K562 (cell line): ENCODE results near the gene IPO7. TPM values are rescaled to one million over a fixed set of nuclear protein-coding genes. Genes with fewer than 3 reads are reported as not detected.

Experiments used
- BMI1 ChIP-seq: fragments of 150-350 bp; IDR thresholded peaks from 2 replicates; pipeline ENCODE4 v1.6.1; 2014; ENCODE audit warnings: low read length
- CBX3 ChIP-seq, 2 experiments: IDR thresholded peaks; 1 replicate in 1 of 2; 2 replicates in 1 of 2; pipeline ENCODE4 v1.6.1; 2012; ENCODE audit warnings: inconsistent platforms in 2 of 2, low read length in 2 of 2, borderline replicate concordance in 1 of 2, control low read depth in 1 of 2
- DDX20 ChIP-seq: fragments of 450-650 bp; IDR thresholded peaks from 2 replicates; pipeline ENCODE4 v1.6.1; 2016; ENCODE audit warnings: missing genetic modification characterization, low read depth, mild to moderate bottlenecking, missing compliant biosample characterization, moderate library complexity
- DMBX1 ChIP-seq: fragments of 250-450 bp; sonication (Bioruptor Pico); IDR thresholded peaks from 2 replicates; pipeline ENCODE4 v1.8.0; 2022; ENCODE audit warnings: inconsistent platforms, mild to moderate bottlenecking, moderate library complexity, borderline replicate concordance
- ELF2 ChIP-seq: fragments of 250-450 bp; sonication (Bioruptor Pico); IDR thresholded peaks from 2 replicates; pipeline ENCODE4 v1.5.0; 2021; ENCODE audit warnings: mild to moderate bottlenecking
- KDM4B ChIP-seq, 2 experiments: fragments of 450-650 bp in 1 of 2; sonication (generic) in 1 of 2; IDR thresholded peaks; 2 replicates each; pipeline ENCODE4 v1.6.1; 2016 to 2017; ENCODE audit warnings: borderline replicate concordance in 2 of 2, antibody characterized with exemption in 1 of 2, low read depth in 1 of 2, mild to moderate bottlenecking in 1 of 2
- NFIX ChIP-seq: fragments of 250-450 bp; sonication (Bioruptor Pico); IDR thresholded peaks from 2 replicates; pipeline ENCODE4 v1.4.0; 2020; ENCODE audit warnings: low read depth, mild to moderate bottlenecking, moderate library complexity
- PHB ChIP-seq: fragments of 250-450 bp; sonication (Bioruptor Pico); IDR thresholded peaks from 2 replicates; pipeline ENCODE4 v1.5.0; 2021
- PHF8 ChIP-seq: fragments of 200-600 bp; sonication (generic); IDR thresholded peaks from 2 replicates; pipeline ENCODE4 v1.6.1; 2012; ENCODE audit warnings: mixed run types, mild to moderate bottlenecking, inconsistent platforms, low read length, moderate library complexity, borderline replicate concordance
- POLR2A ChIP-seq: fragments of 450-650 bp; conservative IDR thresholded peaks from 2 replicates; pipeline ENCODE4 v1.6.1; 2016
- POLR2AphosphoS2 ChIP-seq: IDR thresholded peaks from 2 replicates; pipeline ENCODE4 v1.6.1; 2012; ENCODE audit warnings: low read length, improper control_type of control experiment
- POU5F1 ChIP-seq: fragments of 150-350 bp; IDR thresholded peaks from 2 replicates; pipeline ENCODE4 v1.6.1; 2014; ENCODE audit warnings: borderline replicate concordance, low read length, low read depth, mild to moderate bottlenecking; ENCODE audit not compliant: partially characterized antibody
- SIN3B ChIP-seq: fragments of 450-650 bp; IDR thresholded peaks from 2 replicates; pipeline ENCODE4 v1.6.1; 2017; ENCODE audit warnings: low read depth, mild to moderate bottlenecking, moderate library complexity
- SPI1 ChIP-seq: IDR thresholded peaks from 2 replicates; pipeline ENCODE4 v1.6.1; 2011; ENCODE audit warnings: low read depth, low read length, control low read depth, borderline replicate concordance
- SUPT5H ChIP-seq: fragments of 450-650 bp; IDR thresholded peaks from 2 replicates; pipeline ENCODE4 v1.6.1; 2016
- TAF1 ChIP-seq: IDR thresholded peaks from 2 replicates; pipeline ENCODE4 v1.6.1; 2011; ENCODE audit warnings: mild to moderate bottlenecking, low read length, moderate library complexity; ENCODE audit not compliant: insufficient read depth, control insufficient read depth, severe bottlenecking; ENCODE audit errors: extremely low read depth
- YY1 ChIP-seq, 3 experiments: IDR thresholded peaks; 2 replicates each; pipeline ENCODE4 v1.6.1; 2011; ENCODE audit warnings: low read length in 2 of 3, mild to moderate bottlenecking in 2 of 3, moderate library complexity in 2 of 3, borderline replicate concordance in 1 of 3, control low read depth in 1 of 3, low read depth in 1 of 3; ENCODE audit not compliant: insufficient read depth in 3 of 3, insufficient replicate concordance in 2 of 3, control insufficient read depth in 1 of 3, insufficient read length in 1 of 3; ENCODE audit errors: extremely low read depth in 1 of 3
- ZFX ChIP-seq: sonication (generic); formaldehyde crosslinking; IDR thresholded peaks from 2 replicates; pipeline ENCODE4 v1.8.0; 2022; ENCODE audit warnings: mild to moderate bottlenecking, missing genetic modification reagents, moderate library complexity
- ZKSCAN1 ChIP-seq: fragments of 150-350 bp; IDR thresholded peaks from 2 replicates; pipeline ENCODE4 v1.6.1; 2016; ENCODE audit warnings: low read depth, low read length
- ZNF140 ChIP-seq: fragments of 250-450 bp; sonication (Bioruptor Pico); IDR thresholded peaks from 2 replicates; pipeline ENCODE4 v1.8.0; 2021; ENCODE audit warnings: moderate library complexity, mild to moderate bottlenecking, inconsistent platforms
- ZNF197 ChIP-seq: fragments of 200-800 bp; sonication (Bioruptor generic); IDR thresholded peaks from 2 replicates; pipeline ENCODE4 v1.6.1; 2016; ENCODE audit warnings: low read depth, missing genetic modification characterization, missing compliant biosample characterization
- ZNF57 ChIP-seq: fragments of 450-650 bp; formaldehyde crosslinking; IDR thresholded peaks from 2 replicates; pipeline ENCODE4 v1.4.0; 2020; ENCODE audit warnings: mild to moderate bottlenecking, moderate library complexity
- ZNF77 ChIP-seq: fragments of 250-450 bp; sonication (Bioruptor Pico); IDR thresholded peaks from 2 replicates; pipeline ENCODE4 v1.5.0; 2020
- polyA plus RNA-seq, 8 experiments: library from polyadenylated mRNA; depleted of rRNA in 4 of 8; stranded (reverse) in 5 of 8; unstranded in 3 of 8; fragments of >200 nt; fragmentation: Nextera tagmentation in 2 of 8; fragmentation: Illumina TruSeq in 1 of 8; extraction: Ambion mirVana in 2 of 8; extraction: Trizol in 1 of 8; gene quantifications; 2 replicates each; pipeline versions ENCODE4 v1.2.1 to v1.2.3, GENCODE V29; 2011 to 2014; ENCODE audit warnings: inconsistent platforms in 1 of 8, missing spikeins in 1 of 8
- total RNA-seq, 7 experiments: library from RNA; depleted of rRNA in 6 of 7; stranded (reverse); fragments of >200 nt in 6 of 7; fragmentation: Illumina TruSeq in 2 of 7; extraction: Trizol in 2 of 7; gene quantifications; 2 replicates each; pipeline versions ENCODE4 v1.2.1 to v1.2.3, GENCODE V29; 2011 to 2021; ENCODE audit warnings: low replicate concordance in 1 of 7
- TF ChIP-seq, protein P1 (sequence below): fragments of 250-450 bp; sonication (Bioruptor Pico); IDR thresholded peaks from 2 replicates; pipeline ENCODE4 v1.9.0; 2021; ENCODE audit warnings: mild to moderate bottlenecking
- TF ChIP-seq, protein P2 (sequence below): sonication (generic); formaldehyde crosslinking; IDR thresholded peaks from 2 replicates; pipeline ENCODE4 v1.8.0; 2022; ENCODE audit warnings: mild to moderate bottlenecking, missing genetic modification reagents
- TF ChIP-seq, protein P3 (sequence below): fragments of 250-450 bp; sonication (Bioruptor Pico); IDR thresholded peaks from 2 replicates; pipeline ENCODE4 v1.4.0; 2020; ENCODE audit warnings: borderline replicate concordance

IPO7 gene
- total and polyA plus RNA-seq, 9 of the 15 experiments (the other 6 are each of a cell fraction or from before 2014, with no cell fraction given), result 23.6 to 138 (median 110) TPM

DNA sequence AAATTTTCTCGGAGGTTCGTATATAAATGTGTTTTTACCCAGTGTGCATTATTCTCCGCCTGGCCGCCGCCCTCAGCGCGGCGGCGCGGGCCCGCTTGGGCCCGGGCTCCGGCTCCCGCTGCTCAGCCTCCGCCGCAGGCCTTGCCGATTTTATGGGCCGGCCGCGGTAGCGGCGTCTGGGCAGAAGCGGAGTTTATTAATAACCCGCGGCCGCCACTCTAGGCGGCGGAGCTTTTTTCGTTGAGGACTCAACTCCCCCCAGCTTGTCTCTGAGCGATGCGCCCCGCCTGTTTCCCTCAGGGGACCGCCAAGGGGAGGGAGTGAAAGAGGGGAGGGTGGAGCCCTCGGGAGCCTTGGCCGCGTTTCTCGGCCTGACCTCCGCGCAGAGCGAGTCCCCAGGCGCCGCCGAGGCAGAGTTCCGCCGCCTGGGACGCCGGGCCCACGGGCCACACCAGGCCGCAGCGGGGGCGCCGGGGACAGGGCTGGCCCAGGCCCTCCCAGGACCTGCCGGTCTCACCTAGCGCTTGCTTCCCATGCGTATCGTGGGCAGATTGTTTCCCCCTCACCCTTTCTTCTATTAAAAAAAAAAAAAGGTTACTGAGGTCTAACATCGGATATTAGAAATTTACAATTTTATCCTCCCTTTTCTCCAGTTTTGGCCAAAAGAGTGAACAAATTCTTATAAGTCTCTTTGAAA, 76.8 kb downstream of the IPO7 start (continued):
- TF ChIP-seq PHB (CRISPR knock-in tag), result 0 out of 2 replicates have a peak, but pooled peaks have one; percentile 15
- no peak for TF ChIP-seq SPI1
- peak; percentile 96 for TF ChIP-seq TAF1
- no peak for TF ChIP-seq ELF2
- no peak for TF ChIP-seq ZNF140 (CRISPR knock-in tag)
- TF ChIP-seq YY1 (IDR thresholded peaks at IDR 0.05; ENCODE audit: borderline replicate concordance in 1 of 3, control insufficient read depth in 1 of 3, extremely low read depth in 1 of 3, insufficient read depth in 3 of 3, insufficient read length in 1 of 3, insufficient replicate concordance in 2 of 3, low read depth in 1 of 3, low read length in 2 of 3), result peak in 1 of 3 experiments; percentile 19
- TF ChIP-seq ZNF197 (CRISPR knock-in tag), result 0 out of 2 replicates have a peak, but pooled peaks have one; percentile 24
- TF ChIP-seq, protein P1, sequence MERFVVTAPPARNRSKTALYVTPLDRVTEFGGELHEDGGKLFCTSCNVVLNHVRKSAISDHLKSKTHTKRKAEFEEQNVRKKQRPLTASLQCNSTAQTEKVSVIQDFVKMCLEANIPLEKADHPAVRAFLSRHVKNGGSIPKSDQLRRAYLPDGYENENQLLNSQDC, result peak; percentile 93
- TF ChIP-seq ZKSCAN1, result no peak
- no peak for TF ChIP-seq NFIX (CRISPR knock-in tag)
- TF ChIP-seq CBX3 (IDR thresholded peaks at IDR 0.05; ENCODE audit: borderline replicate concordance in 1 of 2, low read length in 2 of 2), result no peak
- TF ChIP-seq, protein P2, sequence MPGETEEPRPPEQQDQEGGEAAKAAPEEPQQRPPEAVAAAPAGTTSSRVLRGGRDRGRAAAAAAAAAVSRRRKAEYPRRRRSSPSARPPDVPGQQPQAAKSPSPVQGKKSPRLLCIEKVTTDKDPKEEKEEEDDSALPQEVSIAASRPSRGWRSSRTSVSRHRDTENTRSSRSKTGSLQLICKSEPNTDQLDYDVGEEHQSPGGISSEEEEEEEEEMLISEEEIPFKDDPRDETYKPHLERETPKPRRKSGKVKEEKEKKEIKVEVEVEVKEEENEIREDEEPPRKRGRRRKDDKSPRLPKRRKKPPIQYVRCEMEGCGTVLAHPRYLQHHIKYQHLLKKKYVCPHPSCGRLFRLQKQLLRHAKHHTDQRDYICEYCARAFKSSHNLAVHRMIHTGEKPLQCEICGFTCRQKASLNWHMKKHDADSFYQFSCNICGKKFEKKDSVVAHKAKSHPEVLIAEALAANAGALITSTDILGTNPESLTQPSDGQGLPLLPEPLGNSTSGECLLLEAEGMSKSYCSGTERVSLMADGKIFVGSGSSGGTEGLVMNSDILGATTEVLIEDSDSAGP (CRISPR knock-in tag), result no peak
- no peak for TF ChIP-seq POLR2AphosphoS2
- peak; percentile 41; the same call in 1 of the 2 replicates for TF ChIP-seq SIN3B
- TF ChIP-seq DMBX1 (CRISPR knock-in tag), result 0 out of 2 replicates have a peak, but pooled peaks have one; percentile 6
- TF ChIP-seq PHF8, result peak; percentile 85
- TF ChIP-seq ZFX (CRISPR knock-in tag), result peak; percentile 96
- no peak for TF ChIP-seq POU5F1
- no peak for TF ChIP-seq DDX20 (tag)
- no peak for TF ChIP-seq ZNF57 (CRISPR knock-in tag)
- no peak for TF ChIP-seq ZNF77 (CRISPR knock-in tag)
- TF ChIP-seq POLR2A, result peak; percentile 88
- peak; percentile 81 for TF ChIP-seq SUPT5H
- TF ChIP-seq BMI1, result no peak
- TF ChIP-seq, protein P3, sequence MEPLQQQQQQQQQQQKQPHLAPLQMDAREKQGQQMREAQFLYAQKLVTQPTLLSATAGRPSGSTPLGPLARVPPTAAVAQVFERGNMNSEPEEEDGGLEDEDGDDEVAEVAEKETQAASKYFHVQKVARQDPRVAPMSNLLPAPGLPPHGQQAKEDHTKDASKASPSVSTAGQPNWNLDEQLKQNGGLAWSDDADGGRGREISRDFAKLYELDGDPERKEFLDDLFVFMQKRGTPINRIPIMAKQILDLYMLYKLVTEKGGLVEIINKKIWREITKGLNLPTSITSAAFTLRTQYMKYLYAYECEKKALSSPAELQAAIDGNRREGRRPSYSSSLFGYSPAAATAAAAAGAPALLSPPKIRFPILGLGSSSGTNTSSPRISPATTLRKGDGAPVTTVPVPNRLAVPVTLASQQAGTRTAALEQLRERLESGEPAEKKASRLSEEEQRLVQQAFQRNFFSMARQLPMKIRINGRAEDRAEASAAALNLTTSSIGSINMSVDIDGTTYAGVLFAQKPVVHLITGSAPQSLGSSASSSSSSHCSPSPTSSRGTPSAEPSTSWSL (CRISPR knock-in tag), result no peak
- TF ChIP-seq KDM4B (IDR thresholded peaks at IDR 0.05; ENCODE audit: borderline replicate concordance in 2 of 2, low read depth in 1 of 2), result no peak
